GM18520 (cell line): ENCODE data around the gene MLYCD.

ENCODE experiments used
- ATAC-seq: cut with Tn5 transposase; IDR thresholded peaks from one replicate; pipeline ENCODE4 v1.9.1; 2021; ENCODE audit not compliant: unreplicated experiment

The MLYCD gene

DNA sequence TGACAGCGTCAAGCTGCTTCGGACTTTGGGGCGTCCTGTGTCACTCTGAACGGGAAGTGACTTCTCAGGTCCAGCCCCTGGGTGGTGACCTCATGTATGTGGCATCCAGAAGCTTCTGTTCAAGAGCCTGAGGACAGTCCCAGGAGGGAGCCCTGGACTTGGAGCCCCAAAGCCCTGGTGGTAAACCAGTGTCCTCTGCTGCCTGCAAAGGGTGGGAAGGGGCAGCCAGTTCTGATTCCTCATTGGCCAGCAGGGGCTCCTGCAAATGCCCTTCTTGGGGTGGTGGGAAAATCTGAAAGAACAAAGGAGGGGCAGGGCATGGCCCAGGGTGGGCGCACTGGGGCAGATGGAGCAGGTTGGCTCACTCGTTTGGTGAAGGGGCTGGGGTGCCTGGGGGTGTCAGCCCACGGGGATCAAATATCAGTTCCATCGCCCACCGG, 55.7 kb downstream of the MLYCD start:
- no peak for ATAC-seq

GRCh38 chr16:83955218-83956130, 56.6 kb downstream of the MLYCD start:
- no peak for ATAC-seq

DNA sequence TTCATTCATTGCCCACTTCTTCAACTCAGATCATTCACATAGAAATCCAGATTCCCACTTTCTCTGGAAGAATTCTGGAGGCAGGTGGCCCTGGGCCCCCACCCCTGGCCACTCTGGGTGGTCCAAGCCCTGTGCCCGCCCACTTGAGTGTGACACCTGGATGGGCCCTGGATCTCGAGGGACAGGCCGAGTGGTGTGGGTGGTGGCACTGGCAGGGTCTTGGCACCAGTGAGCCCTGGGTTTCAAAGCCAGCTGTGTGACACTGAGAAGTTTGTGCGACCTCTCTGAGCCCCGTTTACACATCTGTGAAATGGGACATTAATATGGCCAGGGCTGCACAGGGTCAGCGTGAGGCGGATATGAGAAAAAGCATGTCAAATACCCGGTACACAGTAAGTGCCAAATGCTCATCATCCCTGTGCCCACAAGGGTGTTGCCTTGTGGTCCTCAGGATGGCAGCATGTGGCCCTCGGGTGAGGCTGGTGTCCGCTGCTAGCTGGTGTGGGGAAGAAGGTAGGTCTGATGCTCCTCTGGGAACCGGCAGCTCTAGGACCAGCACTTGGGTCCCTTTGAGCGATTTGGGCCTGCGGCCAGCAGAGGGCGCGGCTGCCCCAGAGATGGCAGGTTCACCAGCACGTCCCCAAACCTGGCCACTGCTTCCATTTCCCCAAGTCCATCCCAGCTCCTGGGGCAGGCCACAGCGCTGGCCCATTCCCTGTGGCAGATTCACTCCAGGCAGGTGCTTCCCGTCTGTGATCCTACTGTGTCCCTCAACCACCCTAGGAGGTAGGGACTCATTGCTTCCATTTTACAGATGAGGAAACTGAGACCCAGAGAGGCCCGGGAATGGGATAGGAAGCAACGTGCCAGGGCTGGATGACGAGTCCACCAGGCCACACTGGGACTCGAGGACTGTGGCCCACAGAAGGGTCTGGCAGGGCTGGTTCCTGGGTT, 57.7 kb downstream of the MLYCD start:
- ATAC-seq = no peak

- no peak for ATAC-seq
Measured at GRCh38 chr16:83957296-83957855, 58.5 kb downstream of the MLYCD start.

- no peak for ATAC-seq
Measured at GRCh38 chr16:83958137-83958845, 59.4 kb downstream of the MLYCD start.

GRCh38 chr16:83958846-83959565, 60.1 kb downstream of the MLYCD start:
- ATAC-seq = no peak

DNA sequence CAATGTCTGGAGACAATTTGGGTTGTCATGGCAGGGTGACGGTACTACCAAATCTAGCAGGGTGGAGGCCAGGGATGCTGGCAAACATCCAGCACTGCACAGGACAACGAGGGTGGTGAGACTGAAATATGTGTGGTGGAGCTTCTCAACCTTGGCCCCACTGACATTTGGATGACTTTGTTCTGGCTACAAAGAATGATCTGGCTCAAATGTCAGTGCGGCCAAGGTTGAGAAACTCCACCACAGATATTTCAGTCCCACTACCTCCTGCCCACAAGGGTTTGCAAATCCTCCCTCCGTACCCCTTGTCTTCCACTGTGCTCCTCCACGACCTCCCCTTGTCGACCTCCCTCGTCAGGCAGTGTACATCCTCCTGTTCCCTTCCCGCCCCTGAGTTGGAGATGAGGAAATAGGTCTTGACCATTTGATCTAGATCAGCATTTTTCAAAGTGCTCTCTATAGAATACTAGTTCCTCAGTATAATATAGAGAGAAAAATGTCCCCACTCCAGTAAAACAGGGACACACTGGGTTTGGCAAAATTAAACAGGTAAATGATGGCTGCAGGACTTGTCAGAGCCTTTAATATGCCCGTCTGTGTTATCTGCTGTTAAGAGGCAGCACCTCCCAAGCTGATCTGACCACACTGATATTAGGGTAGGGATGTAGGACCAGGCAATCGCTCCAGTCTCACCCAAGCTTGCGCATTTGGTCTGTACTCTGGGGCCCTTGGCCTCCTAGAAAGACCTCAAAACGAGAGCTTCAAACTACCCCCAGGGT, 60.9 kb downstream of the MLYCD start:
- ATAC-seq = no peak

GRCh38 chr16:83960521-83961249, 61.8 kb downstream of the MLYCD start:
- ATAC-seq = no peak

DNA sequence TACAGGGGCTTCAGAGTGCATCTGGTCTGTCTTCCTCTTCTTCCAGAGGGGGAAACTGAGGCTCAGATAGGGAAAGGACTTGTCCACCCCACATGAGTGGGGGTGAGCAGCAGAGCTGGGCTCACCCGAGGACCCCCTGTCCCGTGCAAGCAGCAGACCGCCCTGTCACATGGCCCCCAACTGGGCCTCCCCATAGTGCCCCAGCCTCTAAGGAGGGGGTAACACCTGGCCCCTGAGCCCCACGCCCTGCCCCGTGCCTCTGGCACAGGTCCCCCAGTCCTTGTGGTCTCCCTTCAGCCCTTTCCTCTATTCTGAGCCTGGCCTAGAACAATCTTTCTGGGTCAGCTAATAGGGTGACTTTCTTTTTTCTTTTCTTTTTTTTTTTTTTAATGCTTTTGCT, 62.7 kb downstream of the MLYCD start:
- ATAC-seq = no peak

- ATAC-seq = no peak
Measured at GRCh38 chr16:83963277-83964119, 64.6 kb downstream of the MLYCD start.

DNA sequence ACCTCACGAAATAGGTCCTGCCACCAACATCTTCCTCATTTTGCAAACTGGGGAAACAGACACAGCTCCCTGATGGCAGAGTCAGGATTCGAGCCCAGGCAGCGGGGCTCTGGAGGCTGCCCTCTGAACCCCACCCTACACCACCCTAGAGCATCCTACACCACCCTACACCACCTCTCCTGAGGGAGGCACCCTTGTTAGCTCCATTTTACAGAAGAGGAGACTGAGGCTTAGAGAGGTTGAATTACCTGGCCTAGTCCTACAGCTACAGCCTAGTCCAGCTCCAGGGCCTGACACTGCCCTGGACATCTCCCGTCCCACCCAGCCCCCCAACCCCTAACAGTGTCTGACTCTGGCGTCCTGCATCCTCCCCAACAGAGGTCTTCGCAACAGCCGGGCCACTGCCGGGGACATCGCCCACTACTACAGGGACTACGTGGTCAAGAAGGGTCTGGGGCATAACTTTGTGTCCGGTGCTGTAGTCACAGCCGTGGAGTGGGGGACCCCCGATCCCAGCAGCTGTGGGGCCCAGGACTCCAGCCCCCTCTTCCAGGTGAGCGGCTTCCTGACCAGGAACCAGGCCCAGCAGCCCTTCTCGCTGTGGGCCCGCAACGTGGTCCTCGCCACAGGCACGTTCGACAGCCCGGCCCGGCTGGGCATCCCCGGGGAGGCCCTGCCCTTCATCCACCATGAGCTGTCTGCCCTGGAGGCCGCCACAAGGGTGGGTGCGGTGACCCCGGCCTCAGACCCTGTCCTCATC, 65.9 kb downstream of the MLYCD start:
- no peak for ATAC-seq

DNA sequence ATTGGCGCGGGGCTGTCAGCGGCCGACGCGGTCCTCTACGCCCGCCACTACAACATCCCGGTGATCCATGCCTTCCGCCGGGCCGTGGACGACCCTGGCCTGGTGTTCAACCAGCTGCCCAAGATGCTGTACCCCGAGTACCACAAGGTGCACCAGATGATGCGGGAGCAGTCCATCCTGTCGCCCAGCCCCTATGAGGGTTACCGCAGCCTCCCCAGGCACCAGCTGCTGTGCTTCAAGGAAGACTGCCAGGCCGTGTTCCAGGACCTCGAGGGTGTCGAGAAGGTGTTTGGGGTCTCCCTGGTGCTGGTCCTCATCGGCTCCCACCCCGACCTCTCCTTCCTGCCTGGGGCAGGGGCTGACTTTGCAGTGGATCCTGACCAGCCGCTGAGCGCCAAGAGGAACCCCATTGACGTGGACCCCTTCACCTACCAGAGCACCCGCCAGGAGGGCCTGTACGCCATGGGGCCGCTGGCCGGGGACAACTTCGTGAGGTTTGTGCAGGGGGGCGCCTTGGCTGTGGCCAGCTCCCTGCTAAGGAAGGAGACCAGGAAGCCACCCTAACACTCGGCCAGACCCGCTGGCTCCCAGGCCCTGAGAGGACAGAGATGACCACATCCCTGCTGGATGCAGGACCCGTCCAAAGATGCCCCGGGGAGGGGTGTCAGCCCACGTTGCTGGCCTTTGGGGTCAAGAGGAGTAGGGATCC, 66.7 kb downstream of the MLYCD start:
- no peak for ATAC-seq

GRCh38 chr16:83966153-83966696, 67.3 kb downstream of the MLYCD start:
- no peak for ATAC-seq

- ATAC-seq = no peak
Measured at GRCh38 chr16:83967091-83967490, 68.2 kb downstream of the MLYCD start.

DNA sequence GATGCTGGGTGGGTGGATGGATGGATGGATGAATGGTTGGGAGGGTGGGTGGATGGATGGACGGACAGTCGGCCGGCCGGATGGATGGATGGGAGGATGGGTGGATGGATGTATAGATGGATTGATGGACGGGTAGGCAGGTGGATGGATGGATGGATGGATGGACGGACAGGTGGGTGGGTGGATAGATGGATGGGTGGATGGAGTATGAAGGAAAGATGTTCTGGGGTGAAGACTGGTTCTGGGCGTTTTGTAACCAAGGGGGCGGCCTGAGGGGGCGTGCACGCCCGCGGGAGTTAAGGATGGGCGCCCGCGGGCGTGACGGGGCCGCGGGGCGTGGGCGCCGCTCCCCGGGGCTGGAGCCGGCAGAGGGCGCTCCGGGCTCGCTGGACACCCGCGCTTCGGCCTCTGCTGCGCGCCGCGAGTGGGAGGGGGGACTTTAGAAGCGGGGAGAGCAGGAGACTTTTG, 69.0 kb downstream of the MLYCD start, which contains the start of gene NECAB2:
Gene NECAB2 (plus strand): TSS at position 407 of the 468 bp plus-strand sequence. CDS start 405 bp downstream, outside the sequence.
- no peak for ATAC-seq
